Activated T-helper 2 cell treated with anti-CD3 and anti-CD28 coated beads, Interferon-gamma antibody, Interleukin-2, Interleukin-4, amounts not matched to agents 10 μg/mL and 5 μg/mL and 100 μg/mL, durations not matched to agents 14 hours and 24 hours and 36 hours (primary cell): Measurements from ENCODE around the gene CBLN3. TPM values are rescaled to one million over a fixed set of nuclear protein-coding genes. Genes with fewer than 3 reads are reported as not detected.
"Not testable (repeated sequence)": the region's sequence is repeated elsewhere in the genome, so short reads cannot be mapped to it uniquely, and the experiment has no call there.

ENCODE experiments used
- DNase-seq: peaks from one replicate; pipeline ENCODE4 v3.0.0; 2021; ENCODE audit warnings: low spot score
- H3K27ac Mint-ChIP-seq: one replicate; pipeline ENCODE4 v1.8.0; 2021; ENCODE audit warnings: mixed read lengths
- H3K27me3 Mint-ChIP-seq: one replicate; pipeline ENCODE4 v1.8.0; 2021; ENCODE audit warnings: low read depth, mixed read lengths
- H3K36me3 Mint-ChIP-seq: one replicate; pipeline ENCODE4 v1.8.0; 2021; ENCODE audit warnings: low read depth, mixed read lengths
- H3K4me1 Mint-ChIP-seq: one replicate; pipeline ENCODE4 v1.8.0; 2021; ENCODE audit warnings: low read depth, mixed read lengths
- H3K4me3 Mint-ChIP-seq: one replicate; pipeline ENCODE4 v1.8.0; 2021; ENCODE audit warnings: low read depth, mild to moderate bottlenecking, moderate library complexity, mixed read lengths
- H3K9me3 Mint-ChIP-seq: one replicate; pipeline ENCODE4 v1.8.0; 2021; ENCODE audit warnings: mixed read lengths
- intact Hi-C: fragments of 100-400 bp; cut with micrococcal nuclease; formaldehyde crosslinking; loops from one replicate; pipeline ENCODE4 v1.15.1; 2023
- total RNA-seq: library from RNA; stranded (reverse); gene quantifications from 2 replicates; pipeline ENCODE4 v1.2.3, GENCODE V29; 2022

Gene CBLN3
- total RNA-seq, 1 donor from 2014 or later = 5.5 TPM

DNA sequence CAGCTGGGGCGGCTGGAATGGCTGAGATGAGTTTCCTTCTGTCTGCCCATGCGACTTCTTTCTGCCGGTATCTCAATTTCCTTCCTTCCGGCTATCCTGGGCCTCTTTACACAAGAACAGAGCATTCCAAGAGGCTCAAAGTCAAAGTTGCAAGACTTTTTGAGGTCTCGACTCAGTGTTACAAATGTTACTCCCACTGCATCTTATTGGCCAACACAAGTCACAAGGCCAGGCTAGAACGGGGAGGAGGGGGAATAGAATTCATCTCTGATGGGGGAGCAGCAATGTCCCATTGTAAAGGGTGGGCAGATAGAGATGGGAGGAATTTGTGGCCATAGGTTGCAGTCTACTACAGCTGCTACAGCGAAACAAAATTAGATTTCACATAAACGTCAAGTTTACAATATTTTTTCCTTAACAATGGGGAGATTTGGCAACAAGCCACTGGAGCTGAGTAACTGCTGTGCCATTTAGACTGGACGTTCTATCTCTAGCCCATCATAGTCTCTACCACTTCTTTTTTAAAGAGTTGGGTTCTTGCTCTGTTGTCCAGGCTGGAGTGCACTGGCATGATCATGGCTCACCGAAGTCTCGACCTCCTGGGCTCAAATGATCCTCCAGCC is 40.1 kb downstream of the CBLN3 start:
- H3K36me3 Mint-ChIP-seq = no peaks in the 10 kb centered on the region
- DNase-seq = no peak
- H3K9me3 Mint-ChIP-seq = no peaks in the 10 kb centered on the region
- H3K4me1 Mint-ChIP-seq = no peaks in the 10 kb centered on the region
- H3K27ac Mint-ChIP-seq = no peak overlapping the region
- intact Hi-C loops = no loop called here
- no peak overlapping the region for H3K4me3 Mint-ChIP-seq
- peaks cover 32% of the 10 kb centered on the region for H3K27me3 Mint-ChIP-seq

- Mint-ChIP-seq H3K4me3 (no peak overlapping the region), H3K4me1 (no peaks in the 10 kb centered on the region), H3K27me3 (peaks cover 33% of the 10 kb centered on the region), H3K36me3 (no peaks in the 10 kb centered on the region), H3K27ac (no peak overlapping the region), H3K9me3 (no peaks in the 10 kb centered on the region)
- DNase-seq = no peak
- intact Hi-C loops = no loop called here
Observed at GRCh38 chr14:24388474-24389179, 40.8 kb downstream of the CBLN3 start.

- H3K27me3 Mint-ChIP-seq = peaks cover 33% of the 10 kb centered on the region
- not testable (repeated sequence) for H3K27ac Mint-ChIP-seq, H3K9me3 Mint-ChIP-seq
Observed at GRCh38 chr14:24387579-24387978, 41.9 kb downstream of the CBLN3 start.

DNA sequence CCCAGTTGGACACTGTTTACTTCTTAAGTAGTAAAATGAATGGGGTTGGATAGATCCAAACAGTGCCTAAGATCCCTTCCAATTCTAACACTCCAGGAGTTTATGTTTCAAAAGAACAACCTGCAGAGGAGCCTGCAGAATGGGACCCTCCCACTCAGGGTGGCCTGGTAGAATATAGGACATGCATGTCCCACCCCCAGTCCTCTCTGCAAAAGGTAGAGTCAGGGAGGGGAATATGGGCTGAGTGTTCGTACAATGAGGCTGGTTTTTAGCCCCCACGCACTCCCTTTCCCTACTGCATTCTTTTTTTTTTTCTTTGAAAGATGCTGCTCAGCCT is 42.5 kb downstream of the CBLN3 start:
- DNase-seq = no peak
- Mint-ChIP-seq H3K4me1 (no peaks in the 10 kb centered on the region), H3K4me3 (no peak overlapping the region), H3K27ac (no peak overlapping the region), H3K9me3 (no peaks in the 10 kb centered on the region), H3K36me3 (no peaks in the 10 kb centered on the region), H3K27me3 (peaks cover 30% of the 10 kb centered on the region)
- intact Hi-C loops = no loop called here

More at GRCh38 chr14:24387579-24387978, 41.9 kb downstream of the CBLN3 start:
- H3K4me1 Mint-ChIP-seq, H3K4me3 Mint-ChIP-seq, H3K36me3 Mint-ChIP-seq, DNase-seq, intact Hi-C loops: not testable (repeated sequence)

DNA sequence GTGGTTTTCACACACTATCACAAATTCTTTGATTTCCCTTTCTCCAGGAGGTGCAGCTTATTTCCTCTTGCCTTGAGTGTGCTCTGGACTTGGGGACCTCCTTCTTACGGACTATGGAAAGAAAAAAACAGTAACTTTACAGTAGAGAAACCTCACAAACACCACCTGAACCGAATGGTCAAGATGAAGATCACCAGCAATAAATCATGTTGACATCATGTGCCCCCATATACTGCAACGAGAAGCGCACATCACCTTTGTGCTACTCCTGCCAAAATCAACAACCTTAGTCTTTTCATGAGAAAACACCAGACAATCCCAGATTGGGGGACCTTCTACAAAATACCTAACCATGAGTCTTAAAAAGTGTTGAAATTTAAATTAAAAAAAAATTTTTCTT is 43.9 kb downstream of the CBLN3 start:
- intact Hi-C loops = no loop called here
- Mint-ChIP-seq H3K9me3 (no peaks in the 10 kb centered on the region), H3K27ac (no peak overlapping the region), H3K36me3 (no peaks in the 10 kb centered on the region), H3K4me3 (no peak overlapping the region), H3K27me3 (peaks cover 30% of the 10 kb centered on the region), H3K4me1 (no peaks in the 10 kb centered on the region)
- DNase-seq = no peak

DNA sequence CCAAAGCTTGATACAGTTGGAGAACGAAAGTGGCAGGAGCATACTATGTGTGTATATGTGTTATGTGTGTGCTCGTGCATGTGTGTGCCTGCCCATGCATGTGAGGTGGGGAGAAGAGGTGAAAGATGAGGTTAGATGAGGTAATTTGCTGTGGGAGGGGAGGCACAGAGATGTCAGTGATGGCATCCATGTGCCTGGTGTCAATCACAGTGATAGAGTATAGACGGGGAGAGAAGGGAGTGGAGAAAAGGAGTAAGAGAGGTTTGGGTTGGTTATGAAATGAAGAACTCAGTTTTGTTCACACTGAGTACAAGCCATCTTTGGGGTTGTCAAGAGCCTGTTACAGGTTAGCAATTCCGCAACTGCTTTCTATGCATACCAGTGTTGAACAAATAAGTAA is 45.3 kb downstream of the CBLN3 start:
- Mint-ChIP-seq H3K36me3 (no peaks in the 10 kb centered on the region), H3K9me3 (no peaks in the 10 kb centered on the region), H3K27ac (no peak overlapping the region), H3K4me1 (no peaks in the 10 kb centered on the region), H3K4me3 (no peak overlapping the region), H3K27me3 (peaks cover 27% of the 10 kb centered on the region)
- DNase-seq = no peak
- intact Hi-C loops = no loop called here

DNA sequence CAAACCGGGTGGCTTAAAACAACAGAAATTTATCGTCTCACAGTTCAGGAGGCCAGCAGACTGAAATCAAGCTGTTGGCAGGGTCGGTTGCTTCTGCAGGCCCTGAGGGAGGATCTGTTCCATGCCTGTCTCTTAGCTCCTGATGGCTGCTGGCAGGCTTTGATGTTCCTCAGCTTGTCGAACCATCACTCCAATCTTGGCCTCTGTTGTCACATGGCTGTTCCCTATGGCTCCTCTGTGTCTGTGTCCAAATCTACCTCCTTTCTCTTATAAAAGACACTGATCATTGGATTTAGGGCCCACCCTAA is 47.5 kb downstream of the CBLN3 start:
- Mint-ChIP-seq H3K27ac (no peak overlapping the region), H3K4me3 (no peak overlapping the region), H3K36me3 (no peaks in the 10 kb centered on the region), H3K9me3 (no peaks in the 10 kb centered on the region), H3K4me1 (no peaks in the 10 kb centered on the region), H3K27me3 (peaks cover 12% of the 10 kb centered on the region)
- no peak for DNase-seq
- intact Hi-C loops = no loop called here

DNA sequence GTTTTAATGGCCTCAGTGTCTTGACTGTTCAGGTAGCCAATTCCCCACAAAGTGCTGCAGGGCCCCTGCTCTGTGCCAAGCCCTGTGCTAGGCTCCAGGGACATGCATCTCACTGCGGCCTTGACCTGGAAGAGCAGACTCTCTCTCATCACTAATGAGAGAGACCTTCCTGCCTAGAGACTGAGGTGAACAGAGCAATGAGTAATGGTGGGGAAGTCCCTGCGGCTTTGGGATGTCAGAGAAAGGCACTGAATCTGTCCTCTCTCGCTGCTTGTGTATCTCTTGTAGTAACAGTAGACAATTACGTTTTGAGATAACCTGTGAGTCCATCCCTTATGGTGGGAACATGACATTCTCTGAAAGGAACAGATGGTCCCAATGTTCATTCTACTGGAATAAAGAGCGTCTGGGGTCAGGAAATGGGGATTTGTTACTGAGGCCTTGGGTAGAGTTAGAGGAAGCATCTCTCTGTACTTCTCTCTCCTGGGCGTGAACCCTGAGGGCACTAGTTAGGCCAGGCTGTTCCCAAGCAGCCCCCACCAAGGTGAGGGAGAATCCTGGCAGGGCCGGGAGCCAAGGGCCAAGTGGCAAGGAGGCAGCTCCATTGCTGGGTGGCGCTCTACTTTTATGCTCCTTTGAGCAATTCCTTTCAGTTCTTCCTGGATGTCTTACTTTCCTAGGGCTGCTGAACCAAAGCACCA is 48.0 kb downstream of the CBLN3 start:
- Mint-ChIP-seq H3K27ac (no peak overlapping the region), H3K36me3 (no peaks in the 10 kb centered on the region)
- intact Hi-C loops = no loop called here

DNA sequence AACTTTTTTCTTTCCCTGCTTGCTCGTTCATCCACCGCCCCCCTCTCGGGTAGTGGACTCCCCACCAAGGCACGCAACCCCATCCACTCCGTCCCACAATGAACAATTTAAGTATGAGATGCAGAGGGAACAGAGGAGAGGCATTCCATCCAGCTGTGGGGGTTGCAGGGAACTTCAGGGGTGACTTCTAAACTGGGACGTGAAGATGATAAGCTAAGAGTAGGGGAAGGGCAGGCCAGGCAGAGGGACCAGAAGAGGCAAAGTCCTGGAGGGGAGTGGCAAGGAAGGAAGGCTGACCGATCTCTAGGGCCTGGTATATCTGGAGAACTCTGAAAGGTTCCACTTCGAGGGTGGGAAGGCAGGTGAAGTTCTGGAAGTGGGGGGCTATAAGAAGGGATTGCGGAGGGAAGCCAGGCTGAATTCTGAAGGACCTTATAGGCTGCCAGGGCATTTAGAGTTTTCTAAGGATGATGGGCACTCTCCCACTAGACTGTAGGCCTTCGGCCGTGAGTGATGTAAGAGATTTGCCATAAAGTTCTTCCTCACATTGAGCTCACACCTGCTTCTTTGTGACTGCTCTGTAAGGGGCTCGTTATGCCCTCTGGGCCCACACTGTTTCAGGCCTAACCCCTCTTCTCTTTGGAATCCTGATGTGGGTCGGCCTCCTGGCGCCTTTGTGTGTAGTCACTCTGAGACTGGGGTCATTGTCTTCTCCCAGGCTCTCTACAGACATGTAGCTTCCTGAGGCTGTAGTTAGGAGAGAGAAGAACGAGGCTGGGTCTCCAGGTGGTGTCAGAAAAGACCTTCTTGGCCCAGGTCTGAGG is 49.3 kb downstream of the CBLN3 start:
- Mint-ChIP-seq H3K4me1 (no peaks in the 10 kb centered on the region), H3K4me3 (no peak overlapping the region), H3K36me3 (no peaks in the 10 kb centered on the region), H3K9me3 (no peaks in the 10 kb centered on the region), H3K27ac (no peak overlapping the region), H3K27me3 (peaks cover 3% of the 10 kb centered on the region)
- intact Hi-C loops = no loop called here
- DNase-seq = no peak

More for the DNA sequence above, 48.0 kb downstream of the CBLN3 start:
- peaks cover 7% of the 10 kb centered on the region for H3K27me3 Mint-ChIP-seq
- H3K9me3 Mint-ChIP-seq = no peaks in the 10 kb centered on the region
- no peak for DNase-seq
- no peak overlapping the region for H3K4me3 Mint-ChIP-seq
- no peaks in the 10 kb centered on the region for H3K4me1 Mint-ChIP-seq

DNA sequence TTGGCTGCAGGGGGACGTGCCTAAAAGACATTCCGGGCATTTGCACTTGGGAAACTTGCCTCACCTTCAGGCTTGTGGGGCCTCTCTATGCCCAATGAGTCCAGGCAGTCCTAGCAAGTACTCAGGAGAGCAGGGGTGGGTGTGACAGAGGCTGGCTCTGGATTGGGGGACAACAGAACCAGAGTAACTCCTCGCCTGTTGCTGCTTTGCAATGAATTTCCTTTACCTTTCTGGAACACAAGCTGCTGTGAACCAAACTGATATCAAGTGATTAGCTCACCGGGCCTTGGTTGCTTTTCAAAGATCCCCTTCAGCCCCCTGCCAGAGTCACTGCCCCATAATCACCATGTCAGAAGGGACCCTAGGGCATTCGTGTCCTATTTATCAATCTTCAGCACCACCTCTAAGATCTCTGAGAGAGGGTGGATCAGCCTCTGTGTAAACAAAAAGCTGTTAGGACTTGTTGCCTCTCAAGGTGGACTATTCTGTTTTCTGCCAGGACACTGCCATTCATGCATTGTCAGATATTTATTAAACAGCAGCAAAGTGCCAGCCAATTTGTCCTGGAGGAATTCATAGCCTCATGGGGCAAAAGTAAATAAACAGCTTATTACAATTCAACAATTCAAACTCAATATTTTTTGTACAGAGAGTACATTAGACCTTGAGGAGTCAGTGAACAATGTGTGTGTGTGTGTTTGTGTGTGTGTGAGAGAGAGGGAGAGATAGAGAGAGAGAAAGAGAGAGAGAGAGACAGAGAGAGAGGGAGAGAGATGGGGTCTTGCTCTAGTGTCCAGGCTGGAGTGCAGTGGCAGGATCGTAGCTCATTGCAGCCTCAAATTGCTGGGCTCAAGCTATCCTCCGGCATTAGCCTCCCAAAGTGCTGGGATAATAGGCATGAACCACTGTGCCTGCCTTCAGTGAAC is 50.2 kb downstream of the CBLN3 start:
- DNase-seq = no peak
- Mint-ChIP-seq H3K27ac (no peak overlapping the region), H3K4me3 (no peak overlapping the region), H3K36me3 (no peaks in the 10 kb centered on the region), H3K4me1 (no peaks in the 10 kb centered on the region), H3K9me3 (no peaks in the 10 kb centered on the region), H3K27me3 (peaks cover 3% of the 10 kb centered on the region)
- intact Hi-C loops = no loop called here

- Mint-ChIP-seq H3K36me3 (no peaks in the 10 kb centered on the region), H3K9me3 (no peaks in the 10 kb centered on the region), H3K4me3 (no peak overlapping the region), H3K4me1 (no peaks in the 10 kb centered on the region), H3K27ac (no peak overlapping the region), H3K27me3 (no peaks in the 10 kb centered on the region)
- no peak for DNase-seq
- intact Hi-C loops = no loop called here
Observed at GRCh38 chr14:24378327-24378726, 51.1 kb downstream of the CBLN3 start.

DNA sequence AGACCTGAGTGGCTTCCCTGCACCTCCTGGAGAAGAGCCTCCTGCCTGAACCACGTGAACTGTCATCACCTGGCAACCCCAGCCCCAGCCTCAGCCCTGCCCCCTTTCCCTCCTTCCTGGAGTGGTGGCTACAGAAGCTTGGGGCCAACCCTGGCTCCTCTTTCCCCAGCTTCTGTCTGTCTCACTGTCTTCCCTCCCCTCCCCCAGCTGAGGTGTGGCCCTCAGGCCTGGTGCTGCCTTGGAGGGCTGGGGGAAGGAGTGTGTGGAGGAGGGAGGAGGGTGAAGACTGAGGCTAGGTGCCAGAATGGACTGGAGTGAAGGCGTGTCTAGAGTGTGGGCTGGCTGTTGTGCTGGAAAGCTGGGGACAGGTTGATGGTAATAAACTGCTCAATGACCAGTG is 51.8 kb downstream of the CBLN3 start:
- no peaks in the 10 kb centered on the region for H3K9me3 Mint-ChIP-seq
- intact Hi-C loops = no loop called here
- no peaks in the 10 kb centered on the region for H3K4me1 Mint-ChIP-seq
- H3K4me3 Mint-ChIP-seq = no peak overlapping the region
- H3K27me3 Mint-ChIP-seq = no peaks in the 10 kb centered on the region
- no peak for DNase-seq
- no peak overlapping the region for H3K27ac Mint-ChIP-seq
- no peaks in the 10 kb centered on the region for H3K36me3 Mint-ChIP-seq
